ENCODE results near the gene CDKAL1.
"Not testable (repeated sequence)": the region's sequence is repeated elsewhere in the genome, so short reads cannot be mapped to it uniquely, and the experiment has no call there.

The CDKAL1 gene

DNA sequence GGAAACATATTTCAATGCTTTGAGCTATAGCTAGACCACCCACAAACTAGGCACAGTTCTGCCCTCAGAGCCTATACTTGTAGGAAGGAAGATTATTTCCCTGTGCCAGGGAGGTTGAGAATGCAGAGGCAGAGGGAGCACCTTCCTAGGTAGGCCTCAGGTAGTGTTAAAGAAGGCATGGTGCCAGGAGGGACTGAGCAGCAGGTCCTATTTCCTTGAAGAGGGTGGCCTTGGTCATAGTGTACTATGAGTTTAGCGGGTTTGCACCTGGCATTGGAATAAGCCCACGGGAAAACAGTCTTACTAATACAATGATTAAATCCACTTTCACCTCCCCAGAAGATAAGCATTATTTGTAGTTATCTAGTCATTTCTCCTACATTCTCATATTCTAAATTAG lies 375.4 kb downstream of the CDKAL1 start:
- H3K4me3 ChIP-seq (ENCODE audit: low read length) = no peak overlapping the region
- no peaks in the 10 kb centered on the region for H3K27me3 ChIP-seq (ENCODE audit: control insufficient read depth, insufficient read depth, low read length)
- DNase-seq (ENCODE audit: low read depth, low spot score) = no peak
- no peaks in the 10 kb centered on the region for H3K9me3 ChIP-seq (ENCODE audit: control insufficient read depth, insufficient read depth, low read length)
- no peaks in the 10 kb centered on the region for H3K4me1 ChIP-seq (ENCODE audit: control insufficient read depth, insufficient read depth, low read length)
- no peaks in the 10 kb centered on the region for H3K36me3 ChIP-seq (ENCODE audit: control insufficient read depth, insufficient read depth, low read length)
- no peak overlapping the region for H3K27ac ChIP-seq (ENCODE audit: low read length)
- no CpG with 5 or more reads among the region's 2 CpGs for WGBS (ENCODE audit: insufficient coverage, insufficient read length)

DNA sequence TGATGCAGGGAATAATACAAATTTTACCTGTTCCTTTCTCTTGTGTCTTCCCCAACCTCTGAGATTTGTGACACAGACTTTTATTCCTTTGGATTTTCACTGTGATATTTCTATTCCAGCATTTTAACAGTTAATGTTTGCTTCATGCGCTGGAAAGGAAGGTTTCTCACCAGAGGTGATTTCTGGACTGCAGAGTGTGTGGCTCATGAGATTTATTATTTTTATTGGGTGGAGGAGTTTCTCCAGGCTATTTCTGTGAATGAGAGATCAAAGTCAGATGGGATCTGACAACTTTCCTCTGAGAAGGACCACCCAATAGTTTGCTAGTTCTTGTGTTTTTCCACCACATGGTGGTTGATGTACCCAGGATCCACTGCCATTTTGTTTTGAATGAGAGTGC lies 377.5 kb downstream of the CDKAL1 start:
- no peak for DNase-seq (ENCODE audit: low read depth, low spot score)
- H3K27me3 ChIP-seq (ENCODE audit: control insufficient read depth, insufficient read depth, low read length) = no peaks in the 10 kb centered on the region
- no peak overlapping the region for H3K4me3 ChIP-seq (ENCODE audit: low read length)
- H3K27ac ChIP-seq (ENCODE audit: low read length) = no peak overlapping the region
- H3K9me3 ChIP-seq (ENCODE audit: control insufficient read depth, insufficient read depth, low read length) = no peaks in the 10 kb centered on the region
- H3K4me1 ChIP-seq (ENCODE audit: control insufficient read depth, insufficient read depth, low read length) = no peaks in the 10 kb centered on the region
- no peaks in the 10 kb centered on the region for H3K36me3 ChIP-seq (ENCODE audit: control insufficient read depth, insufficient read depth, low read length)
- WGBS (ENCODE audit: insufficient coverage, insufficient read length) = no CpG with 5 or more reads among the region's 1 CpG

DNA sequence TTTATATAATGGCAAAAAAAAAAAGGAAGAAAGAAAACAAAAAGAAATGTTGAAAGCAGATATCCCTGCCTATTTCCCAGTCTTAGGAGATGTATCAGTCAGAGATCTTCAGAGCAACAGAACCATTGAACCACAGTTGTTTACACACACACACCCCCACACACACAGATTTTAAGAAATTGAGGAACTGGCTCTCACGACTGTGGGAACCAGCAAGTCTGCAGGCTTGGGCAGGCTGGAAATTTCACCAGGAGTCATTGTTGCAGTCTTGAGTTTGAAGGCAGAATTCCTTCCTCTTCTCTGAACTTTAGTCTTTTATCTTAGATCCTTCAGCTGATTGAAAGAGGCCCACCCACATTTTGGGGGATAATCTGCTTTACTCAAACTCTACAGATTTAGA lies 380.9 kb downstream of the CDKAL1 start:
- no peak for DNase-seq (ENCODE audit: low read depth, low spot score)
- no peaks in the 10 kb centered on the region for H3K9me3 ChIP-seq (ENCODE audit: control insufficient read depth, insufficient read depth, low read length)
- no CpG with 5 or more reads among the region's 1 CpG for WGBS (ENCODE audit: insufficient coverage, insufficient read length)
- H3K27ac ChIP-seq (ENCODE audit: low read length) = no peak overlapping the region
- H3K27me3 ChIP-seq (ENCODE audit: control insufficient read depth, insufficient read depth, low read length) = no peaks in the 10 kb centered on the region
- H3K36me3 ChIP-seq (ENCODE audit: control insufficient read depth, insufficient read depth, low read length) = no peaks in the 10 kb centered on the region
- H3K4me1 ChIP-seq (ENCODE audit: control insufficient read depth, insufficient read depth, low read length) = no peaks in the 10 kb centered on the region
- no peak overlapping the region for H3K4me3 ChIP-seq (ENCODE audit: low read length)

DNA sequence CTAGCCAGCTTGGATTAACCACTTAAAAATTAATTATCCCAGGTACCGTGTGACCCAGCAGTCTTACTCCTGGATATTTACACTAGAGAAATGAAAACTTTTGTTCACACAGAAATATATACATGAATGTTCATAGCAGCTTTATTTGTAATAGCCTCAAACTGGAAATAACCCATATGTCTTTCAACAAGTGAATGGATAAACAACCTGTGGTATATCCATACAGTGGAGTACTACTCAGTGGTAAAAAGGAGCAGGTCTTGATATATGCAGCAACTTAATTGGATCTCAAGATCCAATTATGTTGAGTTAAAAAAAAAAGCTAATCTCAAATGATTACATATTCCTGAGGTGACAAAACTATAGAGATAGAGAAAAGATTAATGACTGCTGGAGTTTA lies 381.4 kb downstream of the CDKAL1 start:
- no peaks in the 10 kb centered on the region for H3K9me3 ChIP-seq (ENCODE audit: control insufficient read depth, insufficient read depth, low read length)
- no peaks in the 10 kb centered on the region for H3K36me3 ChIP-seq (ENCODE audit: control insufficient read depth, insufficient read depth, low read length)
- no CpG with 5 or more reads among the region's 1 CpG for WGBS (ENCODE audit: insufficient coverage, insufficient read length)
- no peaks in the 10 kb centered on the region for H3K4me1 ChIP-seq (ENCODE audit: control insufficient read depth, insufficient read depth, low read length)
- H3K4me3 ChIP-seq (ENCODE audit: low read length) = no peak overlapping the region
- no peaks in the 10 kb centered on the region for H3K27me3 ChIP-seq (ENCODE audit: control insufficient read depth, insufficient read depth, low read length)
- H3K27ac ChIP-seq (ENCODE audit: low read length) = no peak overlapping the region
- DNase-seq (ENCODE audit: low read depth, low spot score) = no peak

DNA sequence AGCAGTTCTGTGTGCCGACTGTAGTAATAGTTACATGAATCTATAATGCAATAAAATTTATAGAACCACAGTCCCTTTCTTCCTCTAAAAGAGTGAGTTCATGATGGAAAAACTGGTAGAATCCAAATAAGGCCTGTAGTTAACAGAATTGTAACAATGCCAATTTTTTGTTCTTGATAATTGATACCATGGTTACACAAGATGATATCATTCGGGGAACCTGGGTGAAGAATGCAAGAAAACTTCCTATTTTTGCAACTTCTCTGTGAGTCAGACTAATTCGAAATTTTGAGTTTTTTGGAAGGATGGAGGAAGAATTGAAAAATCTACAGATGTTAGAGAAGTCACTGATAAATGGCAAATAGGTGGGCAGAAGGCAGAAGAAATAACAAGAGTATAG lies 381.8 kb downstream of the CDKAL1 start:
- WGBS (ENCODE audit: insufficient coverage, insufficient read length) = no CpG with 5 or more reads among the region's 3 CpGs
- no peak for DNase-seq (ENCODE audit: low read depth, low spot score)
- H3K27me3 ChIP-seq (ENCODE audit: control insufficient read depth, insufficient read depth, low read length) = no peaks in the 10 kb centered on the region
- no peaks in the 10 kb centered on the region for H3K9me3 ChIP-seq (ENCODE audit: control insufficient read depth, insufficient read depth, low read length)
- H3K36me3 ChIP-seq (ENCODE audit: control insufficient read depth, insufficient read depth, low read length) = no peaks in the 10 kb centered on the region
- H3K27ac ChIP-seq (ENCODE audit: low read length) = no peak overlapping the region
- H3K4me3 ChIP-seq (ENCODE audit: low read length) = no peak overlapping the region
- H3K4me1 ChIP-seq (ENCODE audit: control insufficient read depth, insufficient read depth, low read length) = no peaks in the 10 kb centered on the region

DNA sequence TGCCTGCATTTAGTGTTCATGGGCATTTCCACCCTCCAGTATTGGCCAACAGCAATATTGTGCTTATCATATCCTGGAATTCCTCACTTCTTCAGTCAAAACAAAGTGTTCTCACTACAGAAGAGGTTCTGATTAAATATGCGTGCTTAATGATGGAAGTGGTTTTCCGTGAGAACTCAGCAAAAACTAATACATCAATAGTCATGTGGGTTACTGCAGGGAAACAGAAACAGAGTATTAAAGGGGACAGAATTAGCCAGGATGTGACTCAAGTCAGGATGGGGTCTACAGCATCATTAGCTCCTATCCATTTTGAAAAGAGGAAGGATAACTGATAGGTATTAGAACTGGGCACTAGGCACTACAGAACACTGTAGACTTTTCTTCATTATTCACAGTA lies 384.6 kb downstream of the CDKAL1 start:
- Histone ChIP-seq H3K27me3 (ENCODE audit: control insufficient read depth, insufficient read depth, low read length) (no peaks in the 10 kb centered on the region), H3K4me3 (ENCODE audit: low read length) (no peak overlapping the region), H3K4me1 (ENCODE audit: control insufficient read depth, insufficient read depth, low read length) (no peaks in the 10 kb centered on the region), H3K27ac (ENCODE audit: low read length) (no peak overlapping the region), H3K36me3 (ENCODE audit: control insufficient read depth, insufficient read depth, low read length) (no peaks in the 10 kb centered on the region), H3K9me3 (ENCODE audit: control insufficient read depth, insufficient read depth, low read length) (no peaks in the 10 kb centered on the region)
- DNase-seq (ENCODE audit: low read depth, low spot score) = no peak
- WGBS (ENCODE audit: insufficient coverage, insufficient read length) = no CpG with 5 or more reads among the region's 2 CpGs

DNA sequence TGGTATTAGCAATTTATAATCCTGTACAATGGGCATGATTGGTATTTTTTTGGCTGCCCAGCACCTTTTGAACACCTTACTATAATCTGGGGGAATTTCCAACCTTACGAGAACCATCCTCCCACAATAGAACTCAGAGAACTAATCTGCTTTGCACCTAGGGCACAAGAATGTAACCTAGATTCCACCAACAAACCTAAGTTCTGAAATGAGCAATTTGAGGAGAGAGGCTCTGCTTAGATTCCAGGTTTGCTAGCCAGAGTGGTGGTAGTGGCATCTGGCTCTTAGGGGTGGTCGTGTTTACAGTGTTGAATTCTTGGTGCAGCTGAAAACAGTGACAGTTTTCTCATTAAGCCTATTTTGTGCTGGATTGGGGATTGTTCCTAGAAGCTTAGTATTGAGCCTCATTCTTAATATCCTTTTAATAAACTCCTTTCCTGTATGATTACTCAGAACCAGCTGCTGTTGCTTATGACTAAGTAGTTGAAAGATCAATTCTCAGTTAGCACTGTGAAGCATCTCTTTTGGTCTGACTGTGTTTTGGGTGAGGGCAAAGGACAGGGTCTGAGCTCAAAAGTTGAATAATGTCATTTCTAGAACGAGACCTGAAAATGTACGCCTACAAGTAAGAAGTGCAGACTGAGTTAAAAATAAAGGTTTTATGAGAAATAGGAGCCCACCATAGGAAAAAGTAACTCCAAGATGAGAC lies 385.6 kb downstream of the CDKAL1 start:
- DNase-seq (ENCODE audit: low read depth, low spot score) = no peak
- no peaks in the 10 kb centered on the region for H3K36me3 ChIP-seq (ENCODE audit: control insufficient read depth, insufficient read depth, low read length)
- no CpG with 5 or more reads among the region's 4 CpGs for WGBS (ENCODE audit: insufficient coverage, insufficient read length)
- no peaks in the 10 kb centered on the region for H3K4me1 ChIP-seq (ENCODE audit: control insufficient read depth, insufficient read depth, low read length)
- no peaks in the 10 kb centered on the region for H3K9me3 ChIP-seq (ENCODE audit: control insufficient read depth, insufficient read depth, low read length)
- H3K4me3 ChIP-seq (ENCODE audit: low read length) = no peak overlapping the region
- no peaks in the 10 kb centered on the region for H3K27me3 ChIP-seq (ENCODE audit: control insufficient read depth, insufficient read depth, low read length)
- no peak overlapping the region for H3K27ac ChIP-seq (ENCODE audit: low read length)

DNA sequence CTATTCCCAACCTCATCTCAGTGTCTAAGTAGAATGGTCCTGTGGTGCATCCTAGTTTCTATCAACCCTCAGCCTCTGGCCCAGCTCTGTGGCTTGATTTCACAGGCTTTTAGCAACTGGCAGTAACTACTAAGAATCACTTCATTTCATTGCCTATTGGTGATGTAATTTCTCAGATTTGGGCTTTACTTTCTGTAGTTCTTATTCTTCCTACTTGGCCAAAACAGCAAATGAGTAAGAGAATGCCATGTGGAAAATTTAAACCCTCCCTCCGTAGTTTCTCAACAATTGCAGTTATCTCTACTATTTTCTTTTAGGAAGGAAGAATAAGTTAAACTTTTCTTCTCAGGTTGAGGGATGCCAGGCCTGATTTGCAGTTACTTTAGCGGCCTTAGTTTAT lies 387.3 kb downstream of the CDKAL1 start:
- Histone ChIP-seq H3K9me3 (ENCODE audit: control insufficient read depth, insufficient read depth, low read length) (no peaks in the 10 kb centered on the region), H3K4me1 (ENCODE audit: control insufficient read depth, insufficient read depth, low read length) (no peaks in the 10 kb centered on the region), H3K27me3 (ENCODE audit: control insufficient read depth, insufficient read depth, low read length) (no peaks in the 10 kb centered on the region), H3K4me3 (ENCODE audit: low read length) (no peak overlapping the region), H3K36me3 (ENCODE audit: control insufficient read depth, insufficient read depth, low read length) (no peaks in the 10 kb centered on the region), H3K27ac (ENCODE audit: low read length) (no peak overlapping the region)
- WGBS (ENCODE audit: insufficient coverage, insufficient read length) = no CpG with 5 or more reads among the region's 2 CpGs
- no peak for DNase-seq (ENCODE audit: low read depth, low spot score)

DNA sequence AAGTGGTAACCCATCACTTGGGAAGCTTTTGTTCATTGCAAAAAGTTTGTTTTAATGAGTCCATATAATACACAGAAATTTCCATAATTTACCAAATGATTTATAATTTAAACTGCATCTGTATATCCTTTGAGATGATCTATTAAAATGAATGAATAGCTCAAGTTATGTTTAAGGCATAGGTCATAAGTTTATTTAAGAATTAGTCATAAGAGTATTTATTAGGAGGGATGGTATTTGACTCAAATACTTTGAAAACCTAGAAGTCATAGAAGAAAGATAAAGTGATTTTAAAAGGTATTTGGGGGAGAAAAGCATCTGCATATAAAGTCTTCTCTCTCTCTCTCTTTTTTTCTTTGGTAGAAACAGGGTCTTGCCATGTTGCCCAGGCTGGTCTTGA lies 388.5 kb downstream of the CDKAL1 start:
- no peaks in the 10 kb centered on the region for H3K36me3 ChIP-seq (ENCODE audit: control insufficient read depth, insufficient read depth, low read length)
- no peaks in the 10 kb centered on the region for H3K4me1 ChIP-seq (ENCODE audit: control insufficient read depth, insufficient read depth, low read length)
- no peak for DNase-seq (ENCODE audit: low read depth, low spot score)
- no peaks in the 10 kb centered on the region for H3K9me3 ChIP-seq (ENCODE audit: control insufficient read depth, insufficient read depth, low read length)
- no peak overlapping the region for H3K4me3 ChIP-seq (ENCODE audit: low read length)
- H3K27ac ChIP-seq (ENCODE audit: low read length) = no peak overlapping the region
- no peaks in the 10 kb centered on the region for H3K27me3 ChIP-seq (ENCODE audit: control insufficient read depth, insufficient read depth, low read length)

DNA sequence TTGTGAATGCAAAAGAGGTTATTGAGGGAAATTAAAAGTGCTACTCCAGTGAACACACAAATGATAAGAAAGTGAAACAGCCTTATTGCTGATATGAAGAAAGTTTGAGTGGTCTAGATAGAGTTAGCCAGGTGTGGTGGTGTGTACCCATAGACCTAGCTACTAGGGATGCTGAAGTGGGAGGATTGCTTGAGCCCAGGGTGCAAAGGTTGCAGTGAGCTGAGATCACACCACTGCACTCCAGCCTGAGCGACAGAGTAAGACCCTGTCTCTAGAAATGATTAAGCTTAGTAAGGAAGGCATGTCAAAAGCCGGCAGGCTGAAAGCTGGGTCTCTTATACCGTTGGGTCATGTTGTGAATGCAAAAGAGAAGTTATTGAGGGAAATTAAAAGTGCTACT lies 389.8 kb downstream of the CDKAL1 start:
- DNase-seq (ENCODE audit: low read depth, low spot score); H3K27me3 ChIP-seq (ENCODE audit: control insufficient read depth, insufficient read depth, low read length); H3K36me3 ChIP-seq (ENCODE audit: control insufficient read depth, insufficient read depth, low read length); H3K27ac ChIP-seq (ENCODE audit: low read length); H3K9me3 ChIP-seq (ENCODE audit: control insufficient read depth, insufficient read depth, low read length); H3K4me3 ChIP-seq (ENCODE audit: low read length); H3K4me1 ChIP-seq (ENCODE audit: control insufficient read depth, insufficient read depth, low read length): not testable (repeated sequence)
- no CpG with 5 or more reads among the region's 3 CpGs for WGBS (ENCODE audit: insufficient coverage, insufficient read length)

DNA sequence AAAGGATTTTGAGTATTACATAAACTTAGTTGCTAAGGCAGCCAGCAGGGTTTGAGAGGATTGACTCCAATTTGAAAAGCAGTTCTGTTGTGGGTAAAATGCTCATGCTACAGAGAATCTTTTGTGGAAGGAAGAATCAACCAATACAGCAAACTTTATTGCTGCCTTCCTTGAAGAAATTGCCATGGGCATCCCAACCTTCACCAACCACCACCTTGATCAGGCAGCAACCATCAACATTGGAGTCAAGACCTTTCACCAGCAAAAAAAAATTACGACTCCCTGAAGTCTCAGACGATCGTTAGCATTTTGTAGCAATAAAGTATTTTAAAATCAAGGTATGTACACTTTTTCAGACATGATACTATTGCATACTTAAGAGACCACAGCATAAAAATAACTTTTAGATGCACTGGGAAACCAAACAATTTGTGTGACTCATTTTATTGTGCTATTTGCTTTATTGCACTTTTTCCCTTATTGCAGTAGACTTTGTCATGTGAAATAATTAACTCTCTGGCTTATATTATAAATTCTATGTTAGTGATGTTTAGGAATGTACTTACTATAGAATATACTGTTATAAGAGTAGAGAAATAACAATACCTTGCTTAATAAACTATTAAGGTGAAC lies 390.8 kb downstream of the CDKAL1 start:
- H3K27me3 ChIP-seq (ENCODE audit: control insufficient read depth, insufficient read depth, low read length) = no peaks in the 10 kb centered on the region
- H3K27ac ChIP-seq (ENCODE audit: low read length) = no peak overlapping the region
- no peak overlapping the region for H3K4me3 ChIP-seq (ENCODE audit: low read length)
- no CpG with 5 or more reads among the region's 3 CpGs for WGBS (ENCODE audit: insufficient coverage, insufficient read length)
- DNase-seq (ENCODE audit: low read depth, low spot score) = no peak
- H3K4me1 ChIP-seq (ENCODE audit: control insufficient read depth, insufficient read depth, low read length) = no peaks in the 10 kb centered on the region
- H3K9me3 ChIP-seq (ENCODE audit: control insufficient read depth, insufficient read depth, low read length) = no peaks in the 10 kb centered on the region
- no peaks in the 10 kb centered on the region for H3K36me3 ChIP-seq (ENCODE audit: control insufficient read depth, insufficient read depth, low read length)

Measured in iPS DF 6.9 (cell line).